Measurements from ENCODE around the gene SHH.
"Not testable (repeated sequence)": the region's sequence is repeated elsewhere in the genome, so short reads cannot be mapped to it uniquely, and the experiment has no call there.

The SHH gene

GRCh38 chr7:155842496-155843265, 30.4 kb upstream of the SHH start:
- no peak for DNase-seq

DNA sequence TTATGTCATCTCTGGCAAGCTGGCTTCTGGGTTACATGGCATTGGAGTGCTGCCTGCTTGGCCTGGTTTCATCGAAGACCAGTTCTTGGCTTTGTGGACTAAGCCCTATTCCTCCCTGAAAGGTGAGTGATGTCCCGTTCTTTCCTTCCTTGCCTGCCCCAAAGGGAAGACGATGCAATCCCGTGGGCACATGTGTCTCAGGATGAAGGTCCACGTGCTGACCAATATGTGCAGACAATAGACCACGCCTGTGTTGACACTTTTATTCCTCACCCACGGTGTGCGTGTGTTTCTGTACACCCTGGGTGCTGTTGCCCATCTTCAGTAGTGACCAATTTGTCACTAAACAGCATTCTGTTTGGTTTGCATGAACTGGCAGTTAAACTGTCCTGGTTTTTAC, 28.6 kb upstream of the SHH start:
- no peak for DNase-seq

DNA sequence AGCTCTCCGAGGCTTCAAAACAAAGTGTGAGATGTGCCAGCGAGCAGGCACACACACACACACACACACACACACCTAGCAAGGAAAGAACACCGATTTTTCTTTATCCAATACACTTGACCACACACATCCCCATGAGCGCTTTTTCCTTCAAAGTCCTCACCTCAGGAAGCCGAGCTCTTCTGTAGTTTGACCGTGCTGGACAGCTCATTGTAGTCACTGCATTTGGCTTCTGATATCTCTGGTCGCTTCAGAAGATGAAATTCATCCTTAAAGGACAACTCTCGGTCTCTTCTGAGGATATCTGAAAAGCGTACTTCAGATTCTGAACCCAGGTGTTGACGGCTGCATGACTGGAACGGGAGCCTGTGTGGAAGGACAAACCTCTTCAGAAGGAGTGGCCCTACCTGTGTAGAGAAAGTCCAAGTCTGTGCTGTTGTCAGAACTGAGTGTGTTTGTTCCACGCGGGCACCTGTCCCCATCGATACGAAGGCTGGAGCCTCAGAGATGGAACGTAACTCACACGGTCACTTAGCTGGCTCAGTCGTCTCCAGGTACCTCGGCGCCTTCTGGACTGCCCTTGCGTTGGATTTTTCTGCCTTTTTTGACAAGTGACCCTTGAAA, 28.1 kb upstream of the SHH start:
- DNase-seq: no peak

- no peak for DNase-seq
These were observed 27.2 kb upstream of the SHH start for GRCh38 chr7:155839461-155839860.

DNA sequence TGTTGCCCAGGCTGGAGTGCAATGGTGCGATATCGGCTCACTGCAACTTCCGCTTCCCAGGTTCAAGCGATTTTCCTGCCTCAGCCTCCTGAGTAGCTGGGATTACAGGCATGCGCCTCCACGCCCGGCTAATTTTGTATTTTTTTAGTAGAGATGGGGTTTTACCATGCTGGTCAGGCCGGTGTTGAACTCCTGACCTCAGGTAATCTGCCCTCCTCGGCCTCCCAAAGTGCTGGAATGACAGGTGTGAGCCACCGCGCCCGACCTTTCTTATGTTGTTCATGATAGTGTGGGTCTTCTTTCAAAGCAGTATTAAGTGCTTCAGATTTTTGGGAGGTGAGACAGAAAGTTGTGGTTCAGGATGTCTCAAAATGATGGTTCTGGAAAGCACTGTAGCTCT, 26.0 kb upstream of the SHH start:
- not testable (repeated sequence) for DNase-seq

GRCh38 chr7:155837126-155837479, 24.8 kb upstream of the SHH start:
- no peak for DNase-seq

GRCh38 chr7:155836216-155837125, 24.2 kb upstream of the SHH start:
- DNase-seq: no peak

GRCh38 chr7:155835446-155836215, 23.4 kb upstream of the SHH start:
- no peak for DNase-seq

DNA sequence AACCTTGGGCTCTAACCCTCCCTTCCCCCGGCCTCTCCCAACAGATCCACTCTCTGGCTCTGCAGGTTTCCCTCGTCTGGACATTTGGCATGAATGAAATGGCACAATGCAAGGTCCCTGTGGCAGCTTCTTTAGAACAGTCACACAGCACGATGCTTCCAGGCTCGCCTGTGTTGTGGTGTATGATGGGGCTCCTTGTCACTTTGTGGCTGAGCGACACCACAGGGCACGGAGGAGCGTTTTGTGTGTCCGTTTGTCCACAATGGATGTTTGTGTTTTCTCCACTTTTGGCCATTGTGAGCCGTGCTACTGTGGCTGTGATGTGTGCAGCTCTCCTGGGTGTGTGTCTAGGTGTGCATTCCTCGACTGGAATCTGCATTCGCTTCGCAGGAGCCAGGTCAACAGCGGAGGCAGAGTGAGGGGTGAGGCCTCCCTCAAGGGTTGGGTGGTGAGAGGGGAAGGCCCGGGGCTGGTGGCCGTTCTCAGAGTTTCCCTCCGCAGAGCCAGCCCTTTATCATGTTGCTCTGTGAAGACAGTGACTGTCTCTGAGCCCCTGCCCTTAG, 22.3 kb upstream of the SHH start:
- no peak for DNase-seq

DNA sequence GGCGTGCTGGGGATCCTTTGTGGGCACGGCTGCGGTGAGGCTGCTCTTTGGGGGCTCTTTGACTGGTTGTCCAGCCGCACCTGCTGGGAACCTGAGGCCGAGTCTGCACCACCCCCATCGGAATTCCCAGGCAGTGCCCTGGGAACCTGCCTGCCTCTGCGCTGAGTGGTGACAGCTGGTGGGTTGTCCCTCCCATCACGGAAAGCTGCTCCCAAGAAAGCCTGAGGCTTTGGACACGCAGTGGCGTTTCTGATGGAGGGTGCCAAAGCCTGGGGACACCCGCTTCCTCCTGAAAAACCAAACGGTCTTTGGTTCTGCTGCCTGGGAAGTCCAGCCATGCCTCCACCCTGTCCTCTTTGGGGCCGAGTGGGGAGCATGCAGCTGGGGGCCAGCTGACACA, 21.4 kb upstream of the SHH start:
- no peak for DNase-seq

- DNase-seq: no peak
These were observed 20.3 kb upstream of the SHH start for GRCh38 chr7:155832581-155832981.

DNA sequence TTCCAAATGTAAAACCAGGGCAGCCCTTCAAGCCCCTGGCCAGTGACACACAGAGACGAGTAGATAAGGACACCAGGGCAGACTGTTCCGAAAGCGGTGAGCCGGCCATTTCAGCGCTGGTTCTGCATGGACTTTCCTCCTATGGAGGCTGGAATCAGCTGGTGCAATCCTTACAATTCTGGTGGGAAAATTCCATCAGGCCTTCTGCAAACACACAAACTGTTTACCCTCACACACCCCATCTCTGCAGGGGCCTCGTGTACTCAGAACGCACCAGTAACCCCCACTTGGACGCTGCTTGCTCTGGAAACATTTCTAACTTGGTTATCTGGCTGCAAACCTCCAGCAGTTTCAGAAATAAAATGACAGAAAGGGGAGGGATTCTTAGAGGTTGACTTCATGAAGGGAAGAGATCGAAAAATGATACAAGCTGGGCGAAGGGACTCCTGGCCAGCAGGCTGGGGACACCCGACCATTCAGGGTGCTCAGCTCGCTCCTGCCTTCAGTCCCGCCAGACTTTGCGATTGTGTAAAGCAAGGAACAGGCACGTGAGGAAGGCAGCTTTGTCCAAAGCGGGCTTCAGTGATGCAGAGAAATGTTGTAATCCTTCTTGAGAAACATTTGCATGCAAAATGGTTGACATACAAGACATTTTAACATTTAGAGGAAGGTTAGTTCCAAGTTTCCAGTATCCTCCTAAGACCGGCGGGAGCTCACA, 19.7 kb upstream of the SHH start:
- DNase-seq: no peak

DNA sequence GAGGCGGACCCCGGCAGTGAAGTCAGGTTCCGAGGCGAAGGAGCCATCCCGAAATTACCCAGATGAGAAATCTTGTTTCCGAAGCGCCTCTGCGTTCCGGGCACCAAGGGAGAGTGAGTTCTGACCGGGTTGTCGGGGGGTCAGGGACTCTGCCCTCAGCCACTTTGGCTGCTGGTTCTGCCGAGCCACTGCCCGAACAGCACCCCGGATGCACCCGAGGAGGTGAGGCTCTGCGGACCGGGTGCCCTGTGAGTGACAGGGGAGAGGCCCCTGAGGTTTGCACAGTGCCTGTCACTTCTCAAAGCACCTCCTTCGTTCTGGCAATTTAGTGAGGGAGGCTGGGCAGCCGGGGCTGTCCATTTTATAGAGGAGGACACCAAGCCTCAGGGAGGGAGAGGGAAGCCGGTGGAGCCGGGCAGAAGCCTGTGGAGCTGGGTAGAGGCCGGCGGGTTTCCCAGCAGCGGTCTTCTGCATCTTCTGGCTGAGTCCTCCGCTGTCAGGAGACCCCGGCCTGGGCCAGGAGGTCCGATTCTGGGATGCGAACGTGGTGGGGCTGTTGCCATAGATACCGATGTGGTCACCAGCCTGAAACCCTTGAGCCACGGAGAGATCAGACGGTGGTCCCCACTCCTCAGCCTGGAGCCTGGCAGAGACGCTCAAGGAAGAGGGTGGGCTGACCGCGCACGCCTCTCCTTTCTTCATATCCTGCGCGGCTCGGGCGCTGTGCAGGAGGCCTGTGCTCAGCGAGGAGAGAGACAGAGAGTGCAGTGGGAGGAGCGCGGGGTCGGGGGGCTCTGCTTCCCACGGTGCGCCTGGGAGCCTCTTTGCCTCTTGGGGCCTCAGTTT, 18.9 kb upstream of the SHH start:
- DNase-seq: no peak

GRCh38 chr7:155829796-155830470, 17.7 kb upstream of the SHH start:
- DNase-seq: no peak

DNA sequence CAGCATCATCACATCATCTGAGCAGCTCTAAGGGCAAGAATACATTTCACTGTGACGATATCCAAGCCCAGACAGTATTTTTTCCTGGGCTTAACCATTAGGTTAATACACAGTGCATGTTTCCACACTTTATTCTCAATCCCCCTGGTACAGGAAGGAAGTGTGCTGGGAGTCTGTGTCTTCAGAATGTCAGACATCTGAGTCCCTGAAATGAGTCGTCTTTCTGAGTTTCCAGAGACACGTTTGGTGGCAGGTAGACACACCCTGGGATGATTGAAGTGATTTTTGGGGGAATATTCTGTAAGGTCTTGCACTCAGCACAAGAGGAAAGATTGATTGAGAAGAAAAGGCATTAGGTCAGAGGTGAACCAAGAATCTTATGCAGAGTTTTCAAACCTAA, 13.1 kb upstream of the SHH start:
- no peak for DNase-seq

GRCh38 chr7:155824227-155824886, 12.1 kb upstream of the SHH start:
- no peak for DNase-seq

DNA sequence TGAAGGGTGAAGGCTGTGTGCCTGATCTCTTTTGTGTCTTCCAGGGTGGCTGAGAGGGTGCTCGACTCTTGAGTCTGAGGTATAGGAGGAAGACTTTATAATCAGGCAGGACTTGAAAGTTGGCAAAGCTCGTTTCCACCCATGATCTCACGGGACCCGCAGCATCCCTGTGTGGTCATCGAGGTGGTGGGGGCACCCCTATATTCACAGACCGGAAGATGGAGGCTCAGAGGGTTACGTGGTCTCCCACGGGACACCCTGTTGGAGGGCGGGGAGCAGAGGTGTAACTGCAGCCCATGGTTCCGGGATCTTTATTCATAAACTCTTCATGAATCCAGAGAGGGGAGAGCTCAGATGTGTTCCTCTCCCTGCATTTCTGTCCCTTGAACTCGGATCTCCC, 9.6 kb upstream of the SHH start:
- no peak for DNase-seq

DNA sequence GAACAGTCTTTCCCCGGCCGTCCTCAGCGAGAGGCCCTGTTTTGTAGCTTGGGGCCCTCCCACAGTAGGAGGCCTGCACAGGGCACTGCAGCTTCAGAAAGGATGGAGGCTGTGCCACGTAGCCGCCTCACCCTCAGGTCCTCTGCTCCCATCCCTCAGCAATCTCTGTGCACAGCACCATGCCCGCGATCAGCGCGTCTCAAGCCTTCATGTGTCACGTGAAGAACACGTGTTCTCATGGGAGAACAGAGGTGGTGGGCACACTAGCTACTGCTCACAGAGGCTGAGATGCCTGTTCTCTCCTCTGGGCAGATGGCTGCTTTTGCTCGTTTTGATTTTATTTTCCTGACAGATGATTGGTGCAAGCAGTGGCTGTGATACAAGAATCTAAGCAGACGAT, 8.5 kb upstream of the SHH start:
- DNase-seq: no peak

- no peak for DNase-seq
These were observed 8.0 kb upstream of the SHH start for GRCh38 chr7:155820246-155820645.

GRCh38 chr7:155819186-155819585, 6.9 kb upstream of the SHH start:
- DNase-seq: no peak

Data from activated CD4-positive, alpha-beta T cell treated with anti-CD3 and anti-CD28 coated beads, Interleukin-2, amount 50 U/mL, for 16 hours (primary cell).